ENCODE data around the gene DNMBP.

DNA sequence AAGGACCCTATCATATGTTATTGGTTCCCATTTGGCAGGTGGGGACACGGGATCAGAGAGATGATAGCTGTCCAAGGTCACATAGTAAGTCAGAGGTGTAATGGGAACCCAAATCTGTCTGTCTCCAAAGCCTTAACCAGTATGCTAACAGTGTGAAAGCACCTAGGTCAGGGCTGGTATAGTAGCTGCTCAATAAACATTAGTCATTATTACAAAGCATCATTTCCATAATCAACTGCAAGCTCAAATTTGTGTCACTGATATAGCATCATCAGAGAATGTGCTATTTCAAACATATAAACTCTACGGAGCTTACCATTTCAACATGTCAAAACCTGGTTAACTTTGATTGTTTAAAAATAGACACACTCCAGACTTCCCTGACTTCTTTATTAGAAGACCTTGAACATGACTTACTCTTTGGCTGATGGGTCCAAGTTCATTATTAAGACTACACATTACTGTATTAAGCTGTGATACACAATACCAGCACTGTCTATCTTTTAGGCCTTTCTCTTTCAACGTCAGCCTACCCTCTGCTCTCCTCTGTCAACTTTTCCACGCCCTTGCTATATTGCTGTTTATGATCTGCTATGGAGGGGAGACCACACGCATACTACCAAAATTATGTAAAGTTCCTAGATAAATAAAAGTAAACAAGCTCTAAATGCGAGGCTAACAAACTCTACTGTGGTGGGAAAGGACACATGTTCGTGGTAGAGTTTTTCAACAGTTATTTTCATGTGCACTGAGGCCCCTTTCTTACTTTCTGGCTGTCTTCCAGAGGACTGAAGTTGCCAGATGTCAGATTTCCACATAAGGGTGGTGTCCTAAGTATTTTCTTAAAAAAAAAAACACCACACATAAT lies 33.6 kb downstream of the DNMBP start:
- TF ChIP-seq, protein P1, sequence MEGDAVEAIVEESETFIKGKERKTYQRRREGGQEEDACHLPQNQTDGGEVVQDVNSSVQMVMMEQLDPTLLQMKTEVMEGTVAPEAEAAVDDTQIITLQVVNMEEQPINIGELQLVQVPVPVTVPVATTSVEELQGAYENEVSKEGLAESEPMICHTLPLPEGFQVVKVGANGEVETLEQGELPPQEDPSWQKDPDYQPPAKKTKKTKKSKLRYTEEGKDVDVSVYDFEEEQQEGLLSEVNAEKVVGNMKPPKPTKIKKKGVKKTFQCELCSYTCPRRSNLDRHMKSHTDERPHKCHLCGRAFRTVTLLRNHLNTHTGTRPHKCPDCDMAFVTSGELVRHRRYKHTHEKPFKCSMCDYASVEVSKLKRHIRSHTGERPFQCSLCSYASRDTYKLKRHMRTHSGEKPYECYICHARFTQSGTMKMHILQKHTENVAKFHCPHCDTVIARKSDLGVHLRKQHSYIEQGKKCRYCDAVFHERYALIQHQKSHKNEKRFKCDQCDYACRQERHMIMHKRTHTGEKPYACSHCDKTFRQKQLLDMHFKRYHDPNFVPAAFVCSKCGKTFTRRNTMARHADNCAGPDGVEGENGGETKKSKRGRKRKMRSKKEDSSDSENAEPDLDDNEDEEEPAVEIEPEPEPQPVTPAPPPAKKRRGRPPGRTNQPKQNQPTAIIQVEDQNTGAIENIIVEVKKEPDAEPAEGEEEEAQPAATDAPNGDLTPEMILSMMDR (IDR thresholded peaks at IDR 0.05; ENCODE audit: poor library complexity): no peak
- TF ChIP-seq EZH2 (IDR thresholded peaks at IDR 0.05; ENCODE audit: borderline replicate concordance) (no peak), EZH2phosphoT487 (IDR thresholded peaks at IDR 0.05; ENCODE audit: low read depth, severe bottlenecking, unreplicated experiment) (no peak)

Measured in hepatocyte (in vitro differentiated cells).